ENCODE data around the gene PLCZ1.

PLCZ1 gene

GRCh38 chr12:18640321-18640955 lies 97.4 kb downstream of the PLCZ1 start:
- FAIRE-seq (no peak), DNase-seq (ENCODE audit: insufficient read length, low spot score) (no peak)

- FAIRE-seq: no peak
- DNase-seq (ENCODE audit: insufficient read length, low spot score): no peak
These were observed 103.4 kb downstream of the PLCZ1 start for GRCh38 chr12:18634382-18634781.

All from HTR-8/SVneo (cell line).